Urothelium cell line (cell line): ENCODE data around the gene EIF5AL1.
A peak's percentile ranks its signal among the peaks of the same experiment; 100 is the strongest.
"Not testable (repeated sequence)": the region's sequence is repeated elsewhere in the genome, so short reads cannot be mapped to it uniquely, and the experiment has no call there.

Experiments used
- DNase-seq: peaks from one replicate; pipeline ENCODE4 v3.0.0; 2011; ENCODE audit warnings: low spot score, mixed read lengths
- FAIRE-seq: peaks from 2 replicates; lab custom pipeline; 2011; peaks lifted over from hg19 to GRCh38; lab: Jason Lieb, UNC

Gene EIF5AL1

DNA sequence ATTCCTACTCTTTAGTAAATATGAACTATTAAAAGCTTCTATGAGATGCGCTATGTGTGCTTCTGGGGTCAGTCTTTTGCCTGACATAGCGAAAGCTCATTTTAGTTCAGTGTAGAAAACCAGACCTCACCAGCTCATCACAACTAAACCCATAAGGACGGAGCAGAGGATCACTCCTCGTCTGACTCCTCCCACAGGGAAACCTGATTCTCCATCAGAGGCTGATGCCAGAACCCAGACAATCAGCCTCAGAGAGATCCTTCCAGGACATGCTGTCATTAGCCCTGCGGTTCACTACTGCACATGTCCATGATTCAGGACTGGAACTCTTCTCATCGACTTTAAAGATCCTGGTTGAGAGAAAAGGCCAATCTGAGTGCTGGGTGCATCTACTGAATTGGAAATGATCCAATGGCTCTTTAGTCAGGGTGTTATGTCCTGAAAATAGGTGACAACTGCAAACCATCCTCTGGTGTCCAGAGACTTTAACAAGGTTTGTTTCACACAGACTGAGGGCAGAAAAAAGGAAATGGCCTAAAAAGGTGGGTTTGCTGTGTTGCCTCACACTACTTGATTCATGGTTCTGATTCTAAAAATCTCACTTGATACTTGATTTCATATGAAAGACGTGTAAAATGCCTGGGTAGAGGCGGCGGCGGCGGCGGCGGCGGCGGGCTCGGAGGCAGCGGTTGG is at the start of gene EIF5AL1:
Gene EIF5AL1, plus strand, starts transcription at position 643 of the 693 bp plus-strand sequence. CDS start 117 bp downstream, outside the sequence.
- FAIRE-seq, DNase-seq: not testable (repeated sequence)

DNA sequence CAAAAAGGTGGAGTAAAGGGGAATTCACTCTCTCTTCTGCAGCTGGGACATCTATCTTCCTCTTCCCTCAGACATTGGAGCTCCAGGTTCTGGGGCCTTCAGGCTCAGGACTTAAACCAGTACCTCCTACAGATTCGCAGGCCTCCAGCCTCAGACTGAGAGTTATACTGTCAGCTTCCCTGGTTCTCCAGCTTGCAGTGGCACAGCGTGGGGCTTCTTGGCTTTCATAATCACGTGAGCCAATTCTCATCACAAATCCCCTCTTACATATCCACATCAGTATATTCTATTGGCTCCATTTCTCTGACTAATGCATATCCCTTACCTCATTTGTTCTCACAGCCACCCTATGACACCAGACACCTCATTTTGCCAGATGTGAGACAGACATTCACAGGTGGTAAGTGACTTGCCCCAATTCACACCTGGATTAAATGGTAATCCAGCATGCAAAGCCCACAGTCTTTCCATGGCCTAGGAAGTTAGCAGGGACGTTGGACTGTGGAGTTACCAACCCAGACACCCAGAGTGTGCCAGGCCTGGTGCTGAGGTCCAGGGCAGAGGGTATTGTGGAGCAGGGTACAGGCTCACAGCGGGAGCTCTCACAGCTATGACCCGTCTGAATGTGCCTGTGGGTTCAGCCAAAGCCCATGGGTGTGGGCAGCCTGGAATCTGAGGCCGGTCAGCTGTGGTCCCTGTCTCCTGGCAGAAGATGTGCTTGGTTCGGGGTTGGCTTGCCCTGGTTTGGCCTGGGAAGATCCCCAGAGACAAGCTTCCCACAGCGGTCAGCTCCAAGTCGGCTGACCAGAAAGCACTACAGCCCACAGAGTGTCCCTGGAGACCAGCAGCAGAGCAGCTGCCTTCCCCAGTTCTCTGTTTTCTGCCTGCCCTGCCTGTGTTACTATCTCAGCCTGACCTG is 48.5 kb upstream of the EIF5AL1 start:
- no peak for FAIRE-seq
- DNase-seq: no peak

GRCh38 chr10:79465341-79465740 is 47.0 kb upstream of the EIF5AL1 start:
- no peak for FAIRE-seq

DNA sequence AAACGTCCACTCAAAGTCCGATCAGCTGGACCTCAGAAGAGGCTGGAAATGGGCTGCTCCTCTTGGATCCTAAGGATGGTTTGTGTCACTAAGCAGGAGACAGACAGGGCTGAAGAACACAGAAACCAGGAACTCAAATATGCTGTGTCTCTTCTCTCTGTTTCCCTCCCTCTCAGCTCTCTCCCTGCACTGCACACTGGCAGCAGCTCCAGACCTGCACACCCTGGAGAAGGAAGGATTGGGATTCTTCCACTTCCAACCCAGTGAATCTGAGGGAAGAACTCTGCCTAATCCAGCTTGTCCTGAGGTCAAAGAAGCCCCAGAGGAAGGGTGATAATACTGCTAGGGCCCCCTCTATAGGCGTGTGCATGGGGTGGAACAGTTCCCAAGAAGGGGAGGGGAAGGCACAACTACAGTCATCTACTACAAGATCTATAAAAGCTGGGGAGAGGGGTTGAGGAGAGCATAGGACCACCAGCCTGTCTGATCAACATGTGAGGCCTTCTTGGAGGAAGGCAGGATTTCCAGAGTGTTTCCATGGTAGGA is 44.2 kb upstream of the EIF5AL1 start:
- FAIRE-seq (no peak), DNase-seq (no peak)

More at GRCh38 chr10:79465341-79465740, 47.0 kb upstream of the EIF5AL1 start:
- no peak for DNase-seq

- DNase-seq (no peak), FAIRE-seq (no peak)
Measured at GRCh38 chr10:79468841-79469585, 43.3 kb upstream of the EIF5AL1 start.

DNA sequence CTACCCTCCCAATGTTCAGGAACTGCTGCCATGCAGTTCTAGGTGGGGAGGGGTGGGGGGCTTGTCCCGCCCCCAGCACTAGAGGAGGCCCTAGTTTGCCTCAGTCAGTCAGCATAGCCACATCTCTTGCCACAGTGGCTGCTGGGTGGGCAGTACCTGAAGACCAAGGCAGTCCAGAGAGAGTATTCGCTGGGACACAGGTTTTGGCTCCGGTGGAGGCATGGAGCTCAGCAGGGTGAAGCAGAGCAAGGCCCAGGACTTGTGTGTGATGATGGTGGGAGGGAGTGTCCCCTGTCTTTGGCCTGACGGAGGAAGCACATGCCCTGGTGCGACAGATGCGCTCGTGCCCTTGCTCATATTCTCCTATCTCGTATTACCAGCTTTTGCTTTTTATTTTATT is 42.2 kb upstream of the EIF5AL1 start:
- FAIRE-seq: no peak
- DNase-seq: no peak

DNA sequence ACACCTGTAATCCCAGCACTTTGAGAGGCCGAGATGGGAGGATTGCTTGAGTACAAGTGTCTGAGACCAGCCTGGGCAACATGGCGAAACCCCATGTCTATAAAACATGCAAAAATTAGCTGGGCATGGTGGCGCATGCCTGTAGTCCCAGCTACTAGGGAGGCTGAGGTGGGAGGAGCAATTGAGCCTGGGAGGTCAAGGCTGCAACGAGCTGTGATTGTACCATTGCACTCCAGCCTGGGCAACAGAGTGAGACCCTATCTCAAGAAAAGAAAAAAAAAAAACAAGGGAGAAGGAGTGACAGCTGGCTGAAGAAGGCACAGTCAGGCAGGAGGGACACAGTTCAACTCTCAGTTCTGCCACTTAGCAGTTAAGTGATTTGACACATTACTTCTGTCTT is 40.6 kb upstream of the EIF5AL1 start:
- DNase-seq (no peak), FAIRE-seq (no peak)

GRCh38 chr10:79472449-79472848 is 39.9 kb upstream of the EIF5AL1 start:
- DNase-seq (no peak), FAIRE-seq (no peak)

DNA sequence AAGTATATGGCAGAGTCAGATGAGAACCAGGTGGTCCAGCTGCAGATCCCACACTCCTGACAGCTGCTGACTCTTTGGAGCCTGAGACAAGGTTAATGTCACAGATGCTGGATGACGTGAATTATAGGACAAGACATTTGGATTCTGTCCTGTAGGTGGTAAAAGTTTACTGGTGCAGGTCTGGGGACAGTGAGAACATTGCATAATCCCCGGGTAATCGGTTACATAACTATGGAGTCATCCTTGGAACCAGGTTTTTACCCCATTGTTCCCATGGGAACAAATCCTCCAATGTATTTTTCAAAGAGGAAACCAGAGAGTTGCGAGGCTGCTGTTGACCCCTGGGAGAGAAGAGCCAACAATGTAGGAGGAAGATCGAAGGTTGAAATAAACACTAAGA is 39.4 kb upstream of the EIF5AL1 start:
- no peak for FAIRE-seq
- no peak for DNase-seq

GRCh38 chr10:79473496-79474095 is 38.7 kb upstream of the EIF5AL1 start:
- FAIRE-seq: no peak
- no peak for DNase-seq

DNA sequence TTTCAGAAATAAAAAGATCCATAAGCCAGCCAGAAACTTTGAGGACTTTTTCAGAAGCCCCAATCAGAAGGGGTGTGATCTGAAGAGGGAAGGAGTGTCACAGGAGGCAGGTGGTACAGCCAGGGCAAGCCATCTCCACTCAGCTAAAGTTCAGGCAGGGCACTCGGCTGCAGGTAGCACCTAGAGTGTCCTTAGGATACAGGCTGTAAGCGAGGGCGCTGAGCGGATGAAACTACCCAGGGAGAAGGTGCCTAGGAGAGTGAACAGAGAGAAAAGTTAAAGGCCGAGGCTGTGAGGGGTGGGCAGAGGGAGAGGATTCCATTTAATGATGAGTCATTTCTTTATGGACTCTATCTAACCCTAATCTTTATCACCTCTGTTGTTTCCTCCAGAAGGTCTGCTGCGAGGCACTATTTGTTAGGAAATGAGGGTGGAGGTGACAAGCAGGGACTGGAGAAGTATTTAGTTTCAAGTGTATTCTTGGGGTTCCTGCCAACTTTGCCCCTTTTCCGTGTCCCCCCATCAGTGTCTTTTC is 37.1 kb upstream of the EIF5AL1 start:
- FAIRE-seq (no peak), DNase-seq (no peak)

- FAIRE-seq: no peak
- no peak for DNase-seq
Measured at GRCh38 chr10:79475877-79476276, 36.5 kb upstream of the EIF5AL1 start.

DNA sequence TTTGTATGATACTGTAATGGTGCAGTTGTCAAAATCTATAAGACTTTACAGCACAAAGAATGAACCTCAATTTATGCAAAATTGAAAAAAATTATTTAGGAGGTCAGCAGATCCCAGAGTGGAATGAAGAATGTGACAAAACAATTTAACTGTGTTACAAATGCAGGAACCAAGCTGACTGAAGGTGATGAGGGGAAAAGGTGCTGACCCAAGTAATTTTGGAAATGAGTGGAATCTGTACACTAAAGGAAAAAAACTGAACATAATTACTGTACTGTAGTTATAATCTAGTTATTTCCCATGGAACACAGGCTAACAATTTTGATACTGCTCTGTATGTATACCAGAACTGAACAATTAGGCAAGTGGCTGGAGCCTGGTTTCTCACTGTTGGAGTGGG is 35.7 kb upstream of the EIF5AL1 start:
- FAIRE-seq (no peak), DNase-seq (no peak)

DNA sequence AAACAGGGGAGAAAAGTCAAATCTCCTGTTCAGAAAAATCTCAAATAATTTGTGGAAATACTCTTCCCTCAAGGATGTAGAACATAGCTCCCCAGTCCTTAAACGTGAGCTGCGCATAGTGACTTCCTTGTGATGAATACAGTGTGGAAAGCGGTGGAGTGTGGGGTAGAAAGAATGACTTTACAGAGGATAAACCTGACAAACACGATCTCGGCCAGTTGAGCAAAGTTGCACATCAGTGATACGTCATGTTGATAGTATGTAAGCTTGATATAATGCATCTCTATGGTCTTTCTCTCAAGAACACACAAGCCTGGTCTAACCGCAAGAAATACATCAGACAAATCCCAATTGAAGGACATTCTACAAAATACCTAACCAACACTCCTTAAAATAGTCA is 34.9 kb upstream of the EIF5AL1 start:
- no peak for DNase-seq
- FAIRE-seq: no peak

DNA sequence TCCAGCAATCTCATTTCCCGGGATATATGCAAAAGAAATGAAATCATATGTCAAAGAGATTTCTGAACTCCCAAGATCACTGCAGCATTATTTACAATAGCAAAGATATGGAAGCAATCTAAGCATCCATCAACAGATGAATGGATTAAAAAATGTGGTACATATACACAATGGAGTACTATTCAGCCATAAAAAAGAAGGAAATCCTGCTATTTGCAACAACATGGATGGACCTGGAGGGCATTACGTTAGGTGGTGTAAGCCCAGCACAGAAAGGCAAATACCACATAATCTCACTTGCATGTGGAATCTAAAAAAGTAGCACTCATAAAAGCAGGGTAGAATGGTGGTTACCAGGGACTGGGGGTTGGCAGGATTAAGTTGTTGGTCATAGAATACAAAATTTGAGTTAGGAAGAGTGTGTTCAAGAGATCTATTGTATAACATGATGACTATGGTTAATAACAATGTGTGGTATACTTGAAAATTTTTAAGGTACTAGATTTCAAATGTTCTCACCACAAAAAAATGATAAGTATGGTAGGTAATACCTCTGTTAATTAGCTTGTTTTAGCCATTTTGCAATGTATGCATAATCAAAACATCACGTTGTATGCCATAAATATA is 32.9 kb upstream of the EIF5AL1 start:
- DNase-seq (no peak), FAIRE-seq (peak; percentile 13)

DNA sequence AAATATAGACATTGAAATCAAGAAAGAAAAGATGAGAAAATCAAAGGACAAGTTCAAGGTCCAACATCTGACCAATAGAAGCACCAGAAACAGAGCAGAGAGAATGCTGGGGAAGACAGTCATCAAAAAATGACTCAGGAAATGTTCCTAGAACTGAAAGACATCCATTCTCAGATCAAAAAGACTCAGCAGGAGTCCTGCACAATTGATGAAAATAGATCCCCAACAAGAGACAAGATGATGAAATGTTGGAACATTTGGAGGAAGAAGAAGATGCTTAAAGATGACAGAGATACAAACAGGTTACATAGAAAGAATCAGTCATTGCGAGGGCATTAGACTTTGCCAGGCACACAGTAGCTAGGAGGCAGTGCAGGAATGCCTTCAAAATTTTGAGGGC is 30.0 kb upstream of the EIF5AL1 start:
- DNase-seq (no peak), FAIRE-seq (no peak)

DNA sequence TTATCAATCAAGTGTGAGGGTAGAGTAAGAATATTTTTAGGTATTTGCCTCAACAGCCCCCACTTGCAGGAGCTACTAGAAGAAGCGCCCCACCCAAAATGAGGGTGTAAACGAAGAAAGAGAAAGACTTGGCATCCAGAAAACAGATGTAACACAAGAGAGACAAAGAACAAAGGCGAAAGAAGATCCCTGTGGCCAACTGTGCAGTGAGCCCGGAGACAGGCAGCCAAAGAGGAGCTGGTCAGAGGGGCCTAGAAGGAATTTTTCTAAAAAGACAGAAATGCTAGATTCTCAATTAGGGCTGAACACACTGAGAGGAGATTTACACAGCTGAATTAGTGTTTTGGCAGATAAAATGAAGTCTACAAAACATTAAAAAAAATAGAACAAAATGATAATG is 29.6 kb upstream of the EIF5AL1 start:
- DNase-seq: no peak
- FAIRE-seq: no peak

DNA sequence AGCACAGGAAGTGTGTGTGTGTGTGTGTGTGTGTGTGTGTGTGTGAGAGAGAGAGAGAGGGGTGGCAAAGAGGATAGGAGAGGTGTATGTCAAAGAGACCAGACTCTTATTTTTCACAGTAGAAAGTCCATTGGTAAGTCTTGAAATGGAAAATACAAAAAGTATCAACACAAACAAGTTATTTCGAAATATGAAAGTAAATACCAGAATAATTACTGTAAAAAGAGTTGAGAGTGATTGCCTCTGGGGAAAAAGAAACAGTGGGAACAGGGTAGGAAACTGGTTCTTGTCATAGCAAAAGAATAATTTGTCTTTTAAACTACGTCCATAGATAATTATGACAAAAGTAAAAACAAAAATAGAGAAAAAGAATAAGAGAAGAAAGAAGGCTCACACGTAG is 29.0 kb upstream of the EIF5AL1 start:
- DNase-seq: no peak
- FAIRE-seq: no peak

GRCh38 chr10:79483948-79484347 is 28.4 kb upstream of the EIF5AL1 start:
- no peak for DNase-seq
- no peak for FAIRE-seq

DNA sequence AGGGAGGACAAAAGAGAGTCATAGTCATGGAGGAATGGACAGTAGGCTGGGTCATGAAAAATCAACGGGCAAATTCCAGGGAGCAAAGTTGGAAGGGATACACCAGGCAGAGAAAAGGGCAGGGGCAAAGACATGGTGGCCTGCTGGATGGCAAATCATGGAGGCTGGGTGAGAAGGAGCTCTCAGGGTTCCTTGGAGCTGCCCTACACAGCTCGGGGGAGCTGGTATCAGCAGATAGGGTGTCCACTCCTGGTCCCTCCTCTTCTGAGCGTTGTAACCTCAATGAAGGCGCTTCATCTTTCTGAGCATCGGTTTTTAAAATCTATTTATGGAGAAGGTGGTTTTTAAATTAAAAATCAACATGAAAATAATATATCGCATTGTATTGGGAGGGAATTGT is 27.9 kb upstream of the EIF5AL1 start:
- DNase-seq (no peak), FAIRE-seq (no peak)
